NT2/D1 (cell line): ENCODE measurements around the gene YIPF4.

Experiments used
- SUZ12 ChIP-seq: IDR thresholded peaks from 2 replicates; pipeline ENCODE4 v1.6.1; 2011; ENCODE audit not compliant: insufficient read length, insufficient read depth; ENCODE audit errors: extremely low read depth
- YY1 ChIP-seq: IDR thresholded peaks from 2 replicates; pipeline ENCODE4 v1.6.1; 2011; ENCODE audit not compliant: insufficient read length, insufficient read depth
- ZNF274 ChIP-seq: IDR thresholded peaks from 2 replicates; pipeline ENCODE4 v1.6.1; 2011; ENCODE audit warnings: mild to moderate bottlenecking, low read depth, low read length

DNA sequence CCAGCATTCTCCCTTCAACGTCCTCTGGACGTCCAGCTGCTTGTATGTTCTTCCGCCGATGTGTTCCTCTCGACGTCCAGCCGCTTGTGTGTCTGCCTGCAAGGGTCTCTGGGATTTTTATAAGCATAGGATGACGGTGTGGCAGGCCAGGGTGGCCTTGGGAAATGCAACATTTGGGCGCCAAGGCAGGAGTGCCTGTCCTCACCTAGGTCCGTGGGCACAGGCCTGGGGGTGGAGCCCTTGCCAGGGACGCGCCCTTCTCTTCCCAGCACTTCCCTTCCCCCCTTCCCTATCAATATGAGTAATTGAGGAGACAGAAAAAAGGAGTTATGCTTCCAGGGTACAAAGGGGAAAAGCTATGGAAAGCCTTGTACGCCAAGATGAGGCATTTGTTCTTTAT, 19.5 kb upstream of the YIPF4 start:
- TF ChIP-seq ZNF274 (no peak), YY1 (no peak), SUZ12 (no peak)
